ENCODE data around the gene DDB1. TPM values are rescaled to one million over a fixed set of nuclear protein-coding genes. Genes with fewer than 3 reads are reported as not detected.

DDB1 gene
- total and polyA plus RNA-seq, 2 of the 13 experiments (the other 11 are each of a cell fraction or from before 2014, with no cell fraction given): 217 to 266 TPM

GRCh38 chr11:61332797-61333549 is at the start of gene DDB1, which contains the start of gene TKFC (continued):
- TF ChIP-seq ZNF773 (CRISPR knock-in tag; IDR thresholded peaks at IDR 0.05; ENCODE audit: borderline replicate concordance) (no peak), XBP1 (CRISPR knock-in tag; IDR thresholded peaks at IDR 0.05) (peak; percentile 28; the same call in 1 of the 2 replicates), HBP1 (CRISPR knock-in tag; IDR thresholded peaks at IDR 0.05; ENCODE audit: low read depth) (peak; percentile 92; the same call in 1 of the 2 replicates), ZNF556 (CRISPR knock-in tag; IDR thresholded peaks at IDR 0.05; ENCODE audit: borderline replicate concordance) (peak; percentile 71; the same call in 1 of the 2 replicates), ZNF234 (CRISPR knock-in tag; conservative IDR thresholded peaks at IDR 0.05) (no peak; the same call in 1 of the 2 replicates), TEAD3 (CRISPR knock-in tag; optimal IDR thresholded peaks at IDR 0.05; ENCODE audit: borderline replicate concordance) (peak; percentile 53), HNRNPH1 (optimal IDR thresholded peaks at IDR 0.05; ENCODE audit: low read depth, low read length) (no peak), SRY (CRISPR knock-in tag; IDR thresholded peaks at IDR 0.05) (peak; percentile 71; the same call in 1 of the 2 replicates), ZC3H4 (CRISPR knock-in tag; IDR thresholded peaks at IDR 0.05; ENCODE audit: borderline replicate concordance) (no peak)

GRCh38 chr11:61380884-61381283 is 48.0 kb upstream of the DDB1 start:
- Histone ChIP-seq H3K27me3 (ENCODE audit: control insufficient read depth in 1 of 2, insufficient read depth in 2 of 2, low read length in 2 of 2) (no peaks in the 10 kb centered on the region), H3K4me1 (ENCODE audit: insufficient read depth, low read length) (peaks cover 19% of the 10 kb centered on the region), H3K4me3 (replicated peaks in 1 of 3; ENCODE audit: insufficient read depth in 1 of 3, low read depth in 2 of 3, low read length in 3 of 3) (no peak overlapping the region), H2AFZ (ENCODE audit: low read length) (no peak overlapping the region), H3K4me2 (ENCODE audit: low read depth, low read length) (no peak overlapping the region), H4K20me1 (ENCODE audit: insufficient read depth, low read length) (no peaks in the 10 kb centered on the region), H3K27ac (ENCODE audit: extremely low read length, insufficient read depth, low read length) (no peak overlapping the region), H3K79me2 (ENCODE audit: insufficient read depth, low read length) (no peaks in the 10 kb centered on the region), H3K9ac (ENCODE audit: insufficient read depth, low read depth, low read length) (no peak overlapping the region), H3K36me3 (replicated peaks in 1 of 2; ENCODE audit: control insufficient read depth in 1 of 2, insufficient read depth in 2 of 2, low read length in 2 of 2) (no peaks in the 10 kb centered on the region), H3K9me3 (ENCODE audit: low read length) (no peaks in the 10 kb centered on the region)
- ChIA-PET CTCF (ENCODE audit: low intra/inter-chr PET ratio, low total read pairs) (no interaction called here), POLR2A (interaction anchor here (2.0 to 3.6 kb wide), 2 partner anchors 19 to 47 kb away, joined by 7 to 12 read pairs; partner anchors contain the start of genes CYB561A3 and TMEM138)
- BruUV-seq (replicated peaks): no TSS peak
- ATAC-seq: no peak
- intact Hi-C loops (cut with micrococcal nuclease; ENCODE audit: unreplicated experiment): loop anchor here (10.0 kb wide), 1 partner anchor 126 kb away; no protein-coding TSS in a partner anchor
- DNase-seq (ENCODE audit: low spot score): no peak
- 97% methylated on average over 9 of the region's 9 CpGs for WGBS (ENCODE audit: low lambda C conversion rate)
- FAIRE-seq: no peak
- in situ Hi-C loops (cut with HindIII; ENCODE audit: extremely low pct_ligation_motif_present, low pct_unique_long_range_greater_than_20kb): no loop called here
- TF ChIP-seq ZKSCAN5 (CRISPR knock-in tag; IDR thresholded peaks at IDR 0.05) (no peak), TFDP1 (CRISPR knock-in tag; IDR thresholded peaks at IDR 0.05; ENCODE audit: borderline replicate concordance) (no peak), MAFK (conservative IDR thresholded peaks at IDR 0.05 in 1 of 2, IDR thresholded peaks at IDR 0.05 in 1 of 2; ENCODE audit: low read length in 2 of 2) (no peak), PITX1 (CRISPR knock-in tag; IDR thresholded peaks at IDR 0.05) (no peak), ELF3 (CRISPR knock-in tag; IDR thresholded peaks at IDR 0.05) (no peak), CBX2 (IDR thresholded peaks at IDR 0.05; ENCODE audit: low read depth, low read length) (no peak), CBX2 (CRISPR knock-in tag; IDR thresholded peaks at IDR 0.05; ENCODE audit: low read depth) (no peak), ZNF570 (CRISPR knock-in tag; IDR thresholded peaks at IDR 0.05; ENCODE audit: borderline replicate concordance) (no peak), ZMAT3 (CRISPR knock-in tag; conservative IDR thresholded peaks at IDR 0.05) (no peak), THAP8 (CRISPR knock-in tag; IDR thresholded peaks at IDR 0.05; ENCODE audit: borderline replicate concordance) (no peak), MAFF (IDR thresholded peaks at IDR 0.05; ENCODE audit: low read depth, low read length) (no peak)
